Heart right ventricle (tissue), 16 donors: ENCODE measurements around the gene STAM. TPM values are rescaled to one million over a fixed set of nuclear protein-coding genes. Genes with fewer than 3 reads are reported as not detected.

Experiments used
- ATAC-seq, 8 donors: fragments of 200-7000 bp; cut with Tn5 transposase; one replicate each; pipeline ENCODE4 v1.9.1; 2020; ENCODE audit warnings: mild to moderate bottlenecking in 8 of 8, moderate library complexity in 8 of 8, moderate number of reproducible peaks in 1 of 8
- DNase-seq, 2 donors: peaks; one replicate each; pipeline ENCODE4 v3.0.0-alpha.2; 2020
- H3K27ac ChIP-seq, 10 donors: fragments of 200-600 bp; sonication (generic) in 2 of 10; one replicate each; pipeline versions ENCODE4 v1.5.0 to v1.8.0; 2020 to 2022; ENCODE audit warnings: mild to moderate bottlenecking in 3 of 10
- H3K27me3 ChIP-seq, 7 donors: fragments of 200-600 bp; one replicate each; pipeline ENCODE4 v1.8.0; 2021 to 2022; ENCODE audit warnings: mild to moderate bottlenecking in 2 of 7
- H3K36me3 ChIP-seq, 9 donors: fragments of 200-600 bp; sonication (generic) in 1 of 9; one replicate each; pipeline versions ENCODE4 v1.5.0 to v1.8.0; 2020 to 2022; ENCODE audit warnings: mild to moderate bottlenecking in 2 of 9
- H3K4me1 ChIP-seq, 9 donors: fragments of 200-600 bp; sonication (generic) in 1 of 9; one replicate each; pipeline versions ENCODE4 v1.5.0 to v1.8.0; 2020 to 2022; ENCODE audit warnings: mild to moderate bottlenecking in 4 of 9
- H3K4me3 ChIP-seq, 10 donors: fragments of 200-600 bp; sonication (generic) in 2 of 10; one replicate each; pipeline versions ENCODE4 v1.5.0 to v1.8.0; 2020 to 2022; ENCODE audit warnings: mild to moderate bottlenecking in 7 of 10, moderate library complexity in 2 of 10
- H3K9me3 ChIP-seq, 11 donors: fragments of 200-600 bp in 10 of 11; sonication (generic) in 2 of 11; one replicate each; pipeline versions ENCODE4 v1.5.0 to v1.8.0; 2013 to 2022; ENCODE audit warnings: mild to moderate bottlenecking in 2 of 11, control low read depth in 1 of 11, moderate library complexity in 1 of 11
- CTCF ChIP-seq, 9 donors: fragments of 200-600 bp; sonication (generic) in 2 of 9; IDR thresholded peaks; one replicate each; pipeline versions ENCODE4 v1.5.0 to v1.8.0; 2021 to 2022; ENCODE audit warnings: antibody characterized with exemption in 9 of 9, mild to moderate bottlenecking in 5 of 9, moderate library complexity in 1 of 9
- WGBS, 2 donors: extraction: QIAGEN DNeasy Blood & Tissue Kit; methylation state at CpG; one replicate each; pipeline ENCODE4 v1.1.7; 2013; ENCODE audit warnings: inconsistent platforms in 1 of 2; 5-methylcytosine and 5-hydroxymethylcytosine counted together
- intact Hi-C, 10 donors: fragments of 100-400 bp; cut with DNase I; formaldehyde crosslinking; loops; one replicate each; pipeline versions ENCODE4 v1.11.1 to v1.14.2; 2022
- polyA plus RNA-seq, 2 donors: library from polyadenylated mRNA; stranded (reverse); fragments of 200-250 nt; gene quantifications; one replicate each; pipeline ENCODE4 v1.2.3, GENCODE V29; 2013
- total RNA-seq, 10 donors: library from RNA; stranded (reverse); fragmentation: NEBNext Ultra II Directional in 3 of 10; extraction: Animal tissue kit (Norgen Biotek cat#: 25700) in 3 of 10; gene quantifications; one replicate each; pipeline versions ENCODE4 v1.2.1 to v1.2.4, GENCODE V29; 2021 to 2023
- donor health status: Arrhythmogenic right ventricular cardiomyopathy.
- donor health status: ischemic (EF 13 %, LVEDD 7.1; RV severe dilation, severe dysfunction).
- donor health status: healthy with polysubstance abuse.
- donor health status: DM: no; HTN: yes; CAD: no.
- donor health status: DM: no; HTN: no; CAD: no.
- donor health status: ischemic (EF 25% LVEDD 6.9; RV normal size, moderate dysfunction).
- donor health status: ischemic (EF 25% LVEDD 5.7; RV mildly dilated, moderate dysfunction).
- donor health status: healthy.
- donor health status: DM: yes; HTN: yes; CAD: no.
- donor health status: Ischemic cardiomyopathy.
- donor health status: ischemic (EF 35%, LVEDD 5.7; RV mildly dilated, moderate dysfunction).
- donor health status: nonischemic (EF 11% LVEDD 7.7; RV severe dilation, severe dysfunction).
- donor health status: DM: yes; HTN: yes; CAD: no.
- donor health status: PGD.
- donor health status: ischemic (EF 29% LVEDD 5.4; RV normal size, mild dysfunction).
- donor health status: nonischemic (EF 23%, LVEDD 6.1; RV moderate dilation, normal function).

Gene STAM
- total and polyA plus RNA-seq, 12 donors: 9.9 to 43.5 (median 29.3) TPM

GRCh38 chr10:17663450-17663849, 19.5 kb downstream of the STAM start:
- H3K4me3 ChIP-seq: no peak overlapping the region
- peaks cover 0 to 3% (median 0%) of the 10 kb centered on the region in 11 donors for H3K9me3 ChIP-seq
- no peak for ATAC-seq
- no peak for TF ChIP-seq CTCF (IDR thresholded peaks at IDR 0.05)
- H3K36me3 ChIP-seq: peaks cover 0 to 31% (median 0%) of the 10 kb centered on the region in 9 donors
- H3K4me1 ChIP-seq: peaks cover 0 to 50% (median 28%) of the 10 kb centered on the region in 9 donors
- no peaks in the 10 kb centered on the region for H3K27me3 ChIP-seq
- H3K27ac ChIP-seq: peak overlapping the region in 2 of 10 donors; percentile 7 to 16
- no peak for DNase-seq
- WGBS, 2 donors: 81 to 95% methylated on average over 1 of the region's 1 CpG
- intact Hi-C loops: no loop called here

GRCh38 chr10:17665747-17666146, 21.8 kb downstream of the STAM start:
- intact Hi-C loops: loop anchor here in 1 of 10 donors (2.0 kb wide), 1 partner anchor 21 kb away; the partner anchor contains the start of gene STAM
- ATAC-seq (peak in 7 of 8 donors; percentile 56 to 82 (median 72)), DNase-seq (peak in 1 of 2 donors; percentile 27)
- peak overlapping the region in 8 of 10 donors; percentile 27 to 78 (median 64) for H3K27ac ChIP-seq
- peaks cover 0 to 61% (median 39%) of the 10 kb centered on the region in 9 donors for H3K4me1 ChIP-seq
- H3K36me3 ChIP-seq: peaks cover 0 to 25% (median 0%) of the 10 kb centered on the region in 9 donors
- 50 to 52% methylated on average over 4 of the region's 4 CpGs for WGBS, 2 donors
- TF ChIP-seq CTCF (IDR thresholded peaks at IDR 0.05): no peak
- peak overlapping the region in 1 of 10 donors; percentile 14 for H3K4me3 ChIP-seq
- H3K9me3 ChIP-seq: no peaks in the 10 kb centered on the region
- H3K27me3 ChIP-seq: no peaks in the 10 kb centered on the region

GRCh38 chr10:17668435-17669184, 24.7 kb downstream of the STAM start:
- DNase-seq: no peak
- Histone ChIP-seq H3K9me3 (no peaks in the 10 kb centered on the region), H3K4me1 (peaks cover 0 to 75% (median 51%) of the 10 kb centered on the region in 9 donors), H3K36me3 (no peaks in the 10 kb centered on the region), H3K27me3 (no peaks in the 10 kb centered on the region), H3K27ac (peak overlapping the region in 1 of 10 donors; percentile 11), H3K4me3 (no peak overlapping the region)
- intact Hi-C loops: no loop called here
- ATAC-seq: no peak
- TF ChIP-seq CTCF (IDR thresholded peaks at IDR 0.05): no peak
- 85 to 94% methylated on average over 6 of the region's 6 CpGs for WGBS, 2 donors

GRCh38 chr10:17669185-17669872, 25.4 kb downstream of the STAM start:
- Histone ChIP-seq H3K27me3 (no peaks in the 10 kb centered on the region), H3K4me1 (peaks cover 0 to 79% (median 58%) of the 10 kb centered on the region in 9 donors), H3K36me3 (no peaks in the 10 kb centered on the region), H3K4me3 (no peak overlapping the region), H3K9me3 (no peaks in the 10 kb centered on the region), H3K27ac (no peak overlapping the region)
- no peak for TF ChIP-seq CTCF (IDR thresholded peaks at IDR 0.05)
- ATAC-seq: no peak
- WGBS, 2 donors: 89 to 90% methylated on average over 11 of the region's 11 CpGs
- intact Hi-C loops: no loop called here
- DNase-seq: no peak
